Measurements from ENCODE around the gene TYK2.
A peak's percentile ranks its signal among the peaks of the same experiment; 100 is the strongest.

TYK2 gene

GRCh38 chr19:10317857-10318462 lies 62.4 kb downstream of the TYK2 start:
- intact Hi-C loops (cut with DNase I), result no loop called here
- no peak for DNase-seq

- intact Hi-C loops (cut with DNase I), result no loop called here
These were observed 63.1 kb downstream of the TYK2 start for GRCh38 chr19:10317045-10317856.

GRCh38 chr19:10316229-10317044 lies 63.9 kb downstream of the TYK2 start:
- DNase-seq, result no peak
- intact Hi-C loops (cut with DNase I), result no loop called here

More at GRCh38 chr19:10317045-10317856, 63.1 kb downstream of the TYK2 start:
- DNase-seq, result no peak

GRCh38 chr19:10315335-10316214 lies 64.8 kb downstream of the TYK2 start, which contains the start of gene FDX2:
Gene FDX2 (minus strand): TSS chr19:10316015. CDS start chr19:10315996, 19 bp downstream.
- DNase-seq, result peak; percentile 84 to 98 (median 92)
- intact Hi-C loops (cut with DNase I), result loop anchor here (2.0 kb wide), 1 partner anchor 65 kb away; the partner anchor contains the start of gene TYK2

- DNase-seq, result no peak
- intact Hi-C loops (cut with DNase I), result no loop called here
These were observed 70.9 kb downstream of the TYK2 start, which contains the start of gene ZGLP1 for GRCh38 chr19:10309423-10309822. Gene ZGLP1 (minus strand): TSS chr19:10309815.

- DNase-seq, result no peak
- intact Hi-C loops (cut with DNase I), result no loop called here
These were observed 74.0 kb downstream of the TYK2 start for GRCh38 chr19:10306327-10306726.

GRCh38 chr19:10305139-10305806 lies 75.1 kb downstream of the TYK2 start:
- intact Hi-C loops (cut with DNase I), result no loop called here
- peak in 9 of 10 donors; percentile 44 to 95 (median 70) for DNase-seq

Data from posterior cingulate gyrus (tissue), 11 donors.